ENCODE data around the gene C1QTNF3.

DNA sequence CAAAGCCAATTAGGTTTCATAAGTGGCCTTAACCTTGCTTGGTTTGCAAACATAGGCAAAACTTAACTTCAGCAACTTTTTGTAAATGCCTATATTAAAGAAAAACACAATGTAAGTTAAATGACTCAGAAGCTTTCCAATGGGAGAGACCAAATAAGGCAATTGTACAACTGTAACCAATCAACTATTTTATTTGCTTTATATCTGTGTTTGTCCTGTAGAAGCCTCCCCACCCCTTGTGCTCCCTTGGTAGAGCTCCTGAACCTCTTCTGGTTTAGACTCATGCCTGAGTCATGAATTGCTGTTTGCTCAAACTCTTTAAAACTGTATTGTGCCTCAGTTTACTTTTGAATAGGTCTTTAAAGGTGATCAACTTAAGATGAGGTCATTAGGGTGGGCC lies 3.0 kb upstream of the C1QTNF3 start:
- TF ChIP-seq, protein P1, sequence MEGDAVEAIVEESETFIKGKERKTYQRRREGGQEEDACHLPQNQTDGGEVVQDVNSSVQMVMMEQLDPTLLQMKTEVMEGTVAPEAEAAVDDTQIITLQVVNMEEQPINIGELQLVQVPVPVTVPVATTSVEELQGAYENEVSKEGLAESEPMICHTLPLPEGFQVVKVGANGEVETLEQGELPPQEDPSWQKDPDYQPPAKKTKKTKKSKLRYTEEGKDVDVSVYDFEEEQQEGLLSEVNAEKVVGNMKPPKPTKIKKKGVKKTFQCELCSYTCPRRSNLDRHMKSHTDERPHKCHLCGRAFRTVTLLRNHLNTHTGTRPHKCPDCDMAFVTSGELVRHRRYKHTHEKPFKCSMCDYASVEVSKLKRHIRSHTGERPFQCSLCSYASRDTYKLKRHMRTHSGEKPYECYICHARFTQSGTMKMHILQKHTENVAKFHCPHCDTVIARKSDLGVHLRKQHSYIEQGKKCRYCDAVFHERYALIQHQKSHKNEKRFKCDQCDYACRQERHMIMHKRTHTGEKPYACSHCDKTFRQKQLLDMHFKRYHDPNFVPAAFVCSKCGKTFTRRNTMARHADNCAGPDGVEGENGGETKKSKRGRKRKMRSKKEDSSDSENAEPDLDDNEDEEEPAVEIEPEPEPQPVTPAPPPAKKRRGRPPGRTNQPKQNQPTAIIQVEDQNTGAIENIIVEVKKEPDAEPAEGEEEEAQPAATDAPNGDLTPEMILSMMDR (IDR thresholded peaks at IDR 0.05): no peak
- no peak for TF ChIP-seq POLR2A (IDR thresholded peaks at IDR 0.05)
